Activated CD4-positive, alpha-beta T cell treated with anti-CD3 and anti-CD28 coated beads, Interleukin-2, Interleukin-4, amounts not matched to agents 100 ng/mL and 50 ng/mL, durations not matched to agents 16 hours and 8 hours (primary cell): ENCODE results near the gene ATP8A2.
A peak's percentile ranks its signal among the peaks of the same experiment; 100 is the strongest.

ENCODE experiments used
- DNase-seq: peaks from one replicate; pipeline ENCODE4 v3.0.0-alpha.2; 2020; ENCODE audit warnings: low spot score

Gene ATP8A2

GRCh38 chr13:25886438-25887214 is 514.9 kb downstream of the ATP8A2 start:
- DNase-seq, result peak; percentile 38

GRCh38 chr13:25887962-25888655 is 516.3 kb downstream of the ATP8A2 start:
- DNase-seq, result no peak

DNA sequence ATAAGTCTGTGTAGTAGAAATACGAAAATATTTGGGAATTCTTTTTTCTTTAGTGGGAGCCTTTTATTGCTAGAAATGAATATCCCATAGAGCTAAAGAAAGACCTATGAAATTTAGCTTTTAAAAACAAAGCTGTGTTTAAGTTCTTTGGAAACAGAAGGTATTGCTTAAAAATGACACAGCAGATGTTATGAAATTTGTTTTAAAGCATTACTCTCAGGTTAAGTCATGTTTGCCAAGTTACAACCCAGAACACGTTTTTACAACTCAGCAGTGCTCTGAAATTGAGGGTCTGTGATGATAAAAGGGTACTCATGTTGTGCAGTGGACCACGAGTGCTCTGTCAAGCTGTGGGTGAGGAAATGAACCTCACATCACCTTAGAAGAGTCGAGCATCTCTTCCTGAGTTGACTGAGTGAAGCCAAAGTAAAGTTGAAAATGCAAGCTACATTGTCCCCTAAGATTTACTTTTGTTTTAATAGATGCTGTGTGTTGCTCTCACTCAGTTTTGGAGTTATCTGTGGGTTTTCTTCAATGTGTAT is 519.0 kb downstream of the ATP8A2 start:
- DNase-seq, result no peak

- no peak for DNase-seq
These were observed 527.2 kb downstream of the ATP8A2 start for GRCh38 chr13:25898991-25899390.

DNA sequence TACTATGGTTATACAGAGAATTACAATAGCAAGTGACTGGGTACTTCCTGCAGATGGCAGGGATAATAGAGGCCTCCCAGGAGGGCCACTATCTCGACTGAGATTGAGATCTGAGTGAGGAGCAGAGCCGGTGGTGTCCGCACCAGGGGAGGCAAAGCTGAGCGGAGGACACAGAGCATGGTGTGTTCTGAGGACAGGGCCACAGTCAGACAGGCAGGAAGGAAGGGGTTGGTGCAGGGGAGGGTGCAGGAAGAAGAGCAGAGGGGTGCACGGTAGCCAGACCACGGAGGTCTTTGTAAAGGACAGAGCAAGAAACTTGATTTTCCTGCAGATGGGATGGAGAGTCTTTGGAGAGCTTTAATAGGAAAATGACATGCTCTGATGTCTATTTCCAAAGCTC is 527.7 kb downstream of the ATP8A2 start:
- DNase-seq, result no peak

- DNase-seq, result no peak
These were observed 528.2 kb downstream of the ATP8A2 start for GRCh38 chr13:25899952-25900351.

GRCh38 chr13:25901460-25902376 is 529.9 kb downstream of the ATP8A2 start:
- peak; percentile 86 for DNase-seq

- DNase-seq, result no peak
These were observed 530.7 kb downstream of the ATP8A2 start for GRCh38 chr13:25902455-25902854.

DNA sequence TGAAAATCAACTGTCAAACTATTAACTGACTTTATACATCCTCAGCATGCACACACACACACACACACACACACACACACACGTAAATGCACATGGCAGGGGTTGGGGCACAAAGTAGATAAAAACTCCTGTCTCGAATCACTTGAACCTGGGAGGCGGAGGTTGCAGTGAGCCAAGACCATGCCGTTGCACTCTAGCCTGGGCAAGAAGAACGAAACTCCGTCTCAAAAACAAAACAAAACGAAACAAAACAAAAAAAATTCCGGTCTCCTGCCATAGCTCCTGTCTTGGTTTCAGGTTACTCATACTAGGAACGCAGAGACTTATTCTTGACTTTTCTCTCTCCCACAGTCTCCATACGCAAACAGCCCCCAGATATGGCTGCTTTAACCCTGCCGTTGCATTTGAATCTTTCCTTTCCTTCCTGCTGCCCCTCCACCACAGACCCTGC is 531.1 kb downstream of the ATP8A2 start:
- peak; percentile 77 for DNase-seq

- no peak for DNase-seq
These were observed 533.1 kb downstream of the ATP8A2 start for GRCh38 chr13:25904830-25905229.

DNA sequence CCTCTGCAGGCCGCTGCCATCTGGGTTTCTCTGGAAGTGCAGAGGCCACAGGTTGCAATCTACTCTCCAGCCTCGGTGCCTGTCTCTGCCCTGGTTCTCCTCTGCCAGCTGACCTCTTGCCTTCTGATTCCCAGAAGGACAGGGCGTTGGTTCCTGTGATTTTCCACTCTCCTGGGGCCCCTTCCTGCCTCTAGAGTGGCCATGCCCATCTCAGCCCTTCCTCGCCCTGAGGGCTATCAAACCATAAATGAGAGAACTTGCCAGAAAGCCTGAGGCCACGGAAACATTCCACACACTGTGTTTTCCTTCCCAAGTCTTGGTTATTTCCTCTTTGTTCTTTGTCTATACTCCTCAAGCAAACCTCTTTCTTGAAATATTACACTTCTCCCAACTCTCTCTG is 533.8 kb downstream of the ATP8A2 start:
- no peak for DNase-seq

- DNase-seq, result no peak
These were observed 534.5 kb downstream of the ATP8A2 start for GRCh38 chr13:25906191-25906661.

DNA sequence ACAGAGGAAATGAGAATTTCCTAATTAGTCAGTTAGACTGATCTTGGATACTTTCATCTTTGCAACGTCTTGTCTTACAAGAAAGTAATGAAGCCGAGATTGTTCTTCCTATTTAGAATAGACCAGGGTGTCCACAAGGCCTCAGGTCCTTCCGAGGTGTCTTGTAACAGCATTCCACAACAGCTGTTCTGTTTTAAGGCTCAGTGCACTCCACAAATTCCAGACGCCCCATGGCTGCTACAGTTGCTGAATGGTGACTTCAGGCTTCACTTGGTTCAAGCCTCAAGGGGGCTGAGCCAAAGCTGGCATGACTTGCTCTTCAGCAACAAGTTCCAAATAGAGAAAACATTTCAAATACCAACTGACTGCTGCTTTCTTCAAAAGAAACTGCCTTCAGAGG is 536.6 kb downstream of the ATP8A2 start:
- DNase-seq, result no peak

DNA sequence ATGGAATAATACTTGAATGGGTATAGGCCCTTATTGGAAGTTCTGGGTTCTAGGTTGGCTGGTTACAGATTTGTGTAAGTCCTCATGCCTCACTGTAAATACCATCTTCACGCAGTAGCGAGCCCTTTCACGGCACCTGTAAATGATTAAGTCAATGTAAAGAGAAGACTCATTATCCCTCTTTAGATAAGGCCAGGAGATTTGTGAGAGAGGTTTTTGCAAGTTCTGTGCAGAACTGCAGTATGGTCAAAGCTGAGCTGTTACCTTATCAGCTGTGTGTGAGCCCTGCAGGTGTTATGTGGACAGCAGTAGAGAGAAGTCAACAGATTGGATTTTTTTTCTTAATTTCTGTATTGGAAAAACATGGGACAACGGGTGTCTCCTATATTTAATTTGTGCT is 538.5 kb downstream of the ATP8A2 start:
- DNase-seq, result no peak

- no peak for DNase-seq
These were observed 539.2 kb downstream of the ATP8A2 start for GRCh38 chr13:25910991-25911419.

- no peak for DNase-seq
These were observed 541.2 kb downstream of the ATP8A2 start for GRCh38 chr13:25912961-25913360.

DNA sequence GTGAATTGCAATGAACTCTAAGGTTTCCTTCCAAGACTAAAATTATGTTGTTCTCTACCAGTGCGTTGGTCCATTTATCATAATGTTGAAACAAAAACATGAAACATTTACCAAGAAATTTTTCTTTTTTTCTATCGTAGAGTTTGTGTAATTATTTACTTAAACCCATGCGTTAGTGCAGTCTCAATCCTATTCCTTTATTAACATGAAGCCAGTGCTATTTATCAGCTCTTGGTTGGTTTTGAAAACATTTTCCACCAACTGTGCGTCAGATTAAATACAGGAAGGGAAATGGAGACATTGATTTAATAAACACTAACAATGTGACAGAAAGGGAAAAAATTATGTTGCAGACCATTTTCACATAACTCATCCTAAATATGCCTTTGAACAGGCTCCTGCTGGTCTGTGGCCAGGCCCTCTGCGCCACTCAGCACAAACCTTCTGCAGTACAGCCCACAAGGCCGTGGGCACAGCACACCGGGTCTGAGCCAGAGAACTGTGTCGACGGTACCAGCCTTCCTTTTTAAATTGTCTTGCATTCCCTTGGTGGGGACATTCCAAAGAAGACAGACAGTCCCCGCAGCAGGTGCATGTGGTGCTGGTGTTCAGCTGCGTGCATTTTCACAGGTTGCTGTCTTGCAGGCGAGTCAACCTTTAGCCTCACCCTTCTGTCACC is 544.2 kb downstream of the ATP8A2 start:
- DNase-seq, result no peak

DNA sequence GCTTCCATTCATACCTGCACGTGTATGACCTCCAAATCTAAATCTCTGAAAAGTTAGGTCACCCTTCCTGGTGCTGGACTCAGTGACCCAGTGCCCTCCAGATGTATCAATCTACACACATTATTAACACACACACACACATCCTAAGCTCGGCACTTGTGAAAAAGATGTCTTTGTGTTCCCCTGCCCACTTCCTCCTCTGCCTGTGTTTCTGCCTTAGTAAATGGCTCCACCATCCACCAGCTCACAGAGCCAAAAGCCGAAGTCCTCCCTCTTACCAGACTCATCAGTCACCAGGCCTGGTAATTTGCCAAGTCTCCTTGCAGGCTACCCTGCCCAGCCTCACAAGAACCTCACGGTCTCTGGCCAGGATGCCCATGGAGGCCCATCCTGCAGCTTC is 548.5 kb downstream of the ATP8A2 start:
- DNase-seq, result no peak

- DNase-seq, result no peak
These were observed 549.2 kb downstream of the ATP8A2 start for GRCh38 chr13:25920931-25921330.

DNA sequence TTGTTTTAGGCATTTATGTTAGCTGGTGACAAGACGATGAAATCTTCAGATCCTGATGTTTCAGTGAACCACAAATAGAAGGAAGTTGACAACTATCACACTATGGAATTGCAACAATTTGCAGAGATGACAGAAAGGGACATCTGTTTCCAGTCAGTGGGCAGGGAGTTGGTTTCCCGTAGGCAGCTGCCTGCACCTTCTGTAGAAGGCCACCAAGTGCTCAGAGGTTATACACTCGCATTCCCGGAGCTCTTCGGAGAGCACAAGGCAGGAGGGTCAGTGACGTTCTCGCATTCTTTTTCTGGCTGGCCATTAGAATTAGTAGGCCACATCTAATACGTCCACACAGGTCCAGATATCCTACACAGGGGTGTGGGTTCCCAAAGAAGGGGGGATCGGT is 550.6 kb downstream of the ATP8A2 start:
- DNase-seq, result no peak
